Skeletal muscle tissue (tissue), 4 donors: ENCODE results near the gene TBX2. TPM values are rescaled to one million over a fixed set of nuclear protein-coding genes. Genes with fewer than 3 reads are reported as not detected.
A peak's percentile ranks its signal among the peaks of the same experiment; 100 is the strongest.

Source experiments
- H3K27ac ChIP-seq: one replicate; pipeline ENCODE4 v1.7.0; 2013; ENCODE audit warnings: mild to moderate bottlenecking, low read depth, low read length, inconsistent platforms
- H3K27me3 ChIP-seq, 3 donors: one replicate each; pipeline ENCODE4 v1.7.0; 2013; ENCODE audit warnings: low read length in 3 of 3; ENCODE audit not compliant: control insufficient read depth in 3 of 3, insufficient read depth in 3 of 3
- H3K36me3 ChIP-seq, 3 donors: one replicate each; pipeline ENCODE4 v1.7.0; 2013; ENCODE audit warnings: low read length in 3 of 3; ENCODE audit not compliant: control insufficient read depth in 3 of 3, insufficient read depth in 3 of 3
- H3K4me1 ChIP-seq, 3 donors: one replicate each; pipeline ENCODE4 v1.7.0; 2013; ENCODE audit warnings: low read length in 3 of 3, mild to moderate bottlenecking in 3 of 3; ENCODE audit not compliant: control insufficient read depth in 3 of 3, insufficient read depth in 3 of 3
- H3K4me3 ChIP-seq, 3 donors: one replicate each; pipeline ENCODE4 v1.7.0; 2013; ENCODE audit warnings: low read length in 3 of 3
- H3K9ac ChIP-seq, 3 donors: one replicate each; pipeline ENCODE4 v1.7.0; 2013; ENCODE audit warnings: low read length in 3 of 3, mild to moderate bottlenecking in 3 of 3, moderate library complexity in 2 of 3, low read depth in 1 of 3
- H3K9me3 ChIP-seq, 3 donors: one replicate each; pipeline ENCODE4 v1.7.0; 2013; ENCODE audit warnings: low read length in 3 of 3; ENCODE audit not compliant: control insufficient read depth in 3 of 3
- total RNA-seq: library from RNA; depleted of rRNA; stranded (reverse); fragments of >200 nt; gene quantifications from one replicate; pipeline ENCODE4 v1.2.3, GENCODE V29; 2014
- donor health status: Osteomylitis.

The TBX2 gene
- total RNA-seq, 1 donor from 2014 or later, result 5.2 TPM

DNA sequence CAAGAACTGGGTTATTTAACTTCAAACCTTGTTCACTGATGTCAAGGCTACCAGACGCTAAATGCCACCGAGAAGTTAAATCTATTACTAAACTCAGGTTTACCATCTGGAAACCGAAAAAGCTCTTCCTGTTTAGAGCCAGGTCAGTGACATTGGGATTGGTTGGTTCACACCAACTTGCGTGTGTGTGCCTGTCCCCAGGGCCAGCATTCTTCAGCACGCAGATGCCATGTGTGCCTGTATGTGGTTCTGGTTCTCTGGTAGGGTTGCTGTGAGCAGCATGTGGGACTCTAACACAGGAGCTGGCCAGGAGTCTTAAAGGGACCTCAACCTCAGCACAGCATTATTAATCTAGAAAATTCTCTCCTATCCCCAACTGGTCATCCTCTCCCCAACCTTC lies 18.1 kb upstream of the TBX2 start:
- H3K9me3 ChIP-seq, result no peaks in the 10 kb centered on the region
- H3K4me1 ChIP-seq, result peaks cover 20 to 40% (median 23%) of the 10 kb centered on the region in 3 donors
- H3K9ac ChIP-seq, result no peak overlapping the region
- no peak overlapping the region for H3K4me3 ChIP-seq
- H3K27me3 ChIP-seq, result no peaks in the 10 kb centered on the region
- H3K27ac ChIP-seq, result no peak overlapping the region
- no peaks in the 10 kb centered on the region for H3K36me3 ChIP-seq

DNA sequence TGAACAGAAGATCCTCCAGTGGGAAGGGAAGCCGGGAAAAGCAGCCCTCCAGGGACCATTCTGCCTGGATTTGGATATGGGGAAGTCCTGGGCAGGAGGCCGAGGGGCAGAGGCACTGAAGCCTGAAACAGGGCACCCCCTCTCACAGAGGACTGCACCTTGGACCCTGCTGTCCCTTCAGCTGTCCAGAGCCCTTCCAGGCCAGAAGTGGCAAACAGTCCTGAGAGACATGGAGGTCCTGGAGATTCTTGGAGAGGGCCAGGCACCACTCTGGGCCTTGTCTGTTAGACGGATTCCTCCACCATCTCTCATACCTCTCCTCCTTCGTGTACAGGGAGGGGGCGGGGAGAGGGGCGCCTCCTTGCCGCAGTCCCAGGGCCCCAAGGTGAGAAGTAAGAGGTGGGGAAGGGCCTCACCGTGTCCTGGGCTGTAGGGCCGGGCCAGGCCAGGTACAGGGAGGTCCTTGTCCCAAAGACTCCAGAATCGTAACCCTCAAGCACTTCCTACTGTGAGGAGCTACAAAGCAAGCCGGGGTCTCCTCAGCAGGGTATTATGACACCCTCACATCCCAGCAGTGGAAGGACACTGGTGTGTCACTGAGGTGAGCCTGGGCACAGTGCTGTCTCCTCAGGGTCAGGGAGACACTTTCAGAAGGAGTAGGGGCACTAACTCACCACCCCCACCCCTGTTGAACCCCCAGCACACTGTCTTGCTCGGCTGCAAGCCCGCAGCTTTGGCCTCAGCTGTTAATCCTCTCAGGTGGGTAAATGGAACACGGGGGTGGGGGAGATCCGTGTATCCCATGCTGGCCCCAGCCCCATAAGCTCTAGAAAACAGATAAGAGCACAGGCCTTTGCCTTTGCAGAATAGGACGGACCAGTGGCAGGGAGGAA lies 16.6 kb upstream of the TBX2 start:
- Histone ChIP-seq H3K27ac (no peak overlapping the region), H3K4me1 (peaks cover 6 to 25% (median 8%) of the 10 kb centered on the region in 3 donors), H3K9me3 (no peaks in the 10 kb centered on the region)

DNA sequence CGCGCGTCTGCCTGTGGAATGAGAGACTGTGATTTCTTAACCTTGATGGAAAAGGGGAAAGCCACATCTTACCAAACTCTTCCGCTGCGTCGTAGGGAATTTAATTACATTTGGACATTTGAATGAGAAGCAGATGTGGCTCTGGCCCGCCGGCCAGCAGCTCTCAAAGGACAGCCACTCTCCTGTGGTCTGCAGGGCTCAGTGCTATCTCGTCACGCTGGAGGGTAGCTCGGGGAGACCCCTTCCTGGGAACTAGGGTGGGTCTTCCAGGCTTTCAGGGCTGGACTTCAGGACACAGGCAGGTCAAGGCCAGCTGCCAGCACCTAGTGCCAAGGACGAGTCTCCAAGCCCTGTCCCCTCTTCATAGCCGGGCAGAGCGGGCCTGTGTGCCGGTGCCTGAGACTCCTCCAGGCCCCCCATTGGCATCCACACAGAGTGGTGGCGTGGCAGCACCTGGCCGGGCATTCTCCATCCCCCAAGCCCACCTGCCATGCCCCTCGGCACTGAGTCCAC lies 15.9 kb upstream of the TBX2 start:
- no peaks in the 10 kb centered on the region for H3K27me3 ChIP-seq
- no peaks in the 10 kb centered on the region for H3K9me3 ChIP-seq
- H3K36me3 ChIP-seq, result no peaks in the 10 kb centered on the region
- H3K9ac ChIP-seq, result no peak overlapping the region
- H3K27ac ChIP-seq, result no peak overlapping the region
- H3K4me3 ChIP-seq, result no peak overlapping the region
- H3K4me1 ChIP-seq, result peaks cover 3 to 18% (median 3%) of the 10 kb centered on the region in 3 donors

More for the DNA sequence above, 16.6 kb upstream of the TBX2 start:
- Histone ChIP-seq H3K36me3 (no peaks in the 10 kb centered on the region), H3K4me3 (no peak overlapping the region), H3K27me3 (no peaks in the 10 kb centered on the region), H3K9ac (peak overlapping the region in 1 of 3 donors; percentile 3)

DNA sequence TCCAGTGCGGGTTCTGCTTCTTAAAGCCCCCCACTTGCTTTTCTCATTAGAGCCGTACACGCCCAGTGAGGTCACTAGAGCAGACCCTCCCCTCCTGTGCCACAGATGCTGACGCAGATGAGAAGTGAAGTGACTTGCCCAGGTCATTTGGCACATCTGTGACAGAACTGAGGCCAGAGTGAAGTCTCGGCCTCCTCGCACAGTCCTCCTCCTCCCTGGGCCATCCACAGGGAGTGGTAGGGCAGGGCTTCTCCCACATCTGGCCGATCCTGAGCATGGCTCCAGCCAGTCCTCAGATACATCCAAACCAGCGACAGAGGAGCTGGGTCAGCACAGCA lies 15.3 kb upstream of the TBX2 start:
- Histone ChIP-seq H3K4me1 (peaks cover 3 to 14% (median 4%) of the 10 kb centered on the region in 3 donors), H3K36me3 (no peaks in the 10 kb centered on the region), H3K27ac (no peak overlapping the region), H3K27me3 (peaks cover 0 to 6% (median 1%) of the 10 kb centered on the region in 3 donors), H3K9ac (no peak overlapping the region), H3K9me3 (no peaks in the 10 kb centered on the region), H3K4me3 (no peak overlapping the region)

DNA sequence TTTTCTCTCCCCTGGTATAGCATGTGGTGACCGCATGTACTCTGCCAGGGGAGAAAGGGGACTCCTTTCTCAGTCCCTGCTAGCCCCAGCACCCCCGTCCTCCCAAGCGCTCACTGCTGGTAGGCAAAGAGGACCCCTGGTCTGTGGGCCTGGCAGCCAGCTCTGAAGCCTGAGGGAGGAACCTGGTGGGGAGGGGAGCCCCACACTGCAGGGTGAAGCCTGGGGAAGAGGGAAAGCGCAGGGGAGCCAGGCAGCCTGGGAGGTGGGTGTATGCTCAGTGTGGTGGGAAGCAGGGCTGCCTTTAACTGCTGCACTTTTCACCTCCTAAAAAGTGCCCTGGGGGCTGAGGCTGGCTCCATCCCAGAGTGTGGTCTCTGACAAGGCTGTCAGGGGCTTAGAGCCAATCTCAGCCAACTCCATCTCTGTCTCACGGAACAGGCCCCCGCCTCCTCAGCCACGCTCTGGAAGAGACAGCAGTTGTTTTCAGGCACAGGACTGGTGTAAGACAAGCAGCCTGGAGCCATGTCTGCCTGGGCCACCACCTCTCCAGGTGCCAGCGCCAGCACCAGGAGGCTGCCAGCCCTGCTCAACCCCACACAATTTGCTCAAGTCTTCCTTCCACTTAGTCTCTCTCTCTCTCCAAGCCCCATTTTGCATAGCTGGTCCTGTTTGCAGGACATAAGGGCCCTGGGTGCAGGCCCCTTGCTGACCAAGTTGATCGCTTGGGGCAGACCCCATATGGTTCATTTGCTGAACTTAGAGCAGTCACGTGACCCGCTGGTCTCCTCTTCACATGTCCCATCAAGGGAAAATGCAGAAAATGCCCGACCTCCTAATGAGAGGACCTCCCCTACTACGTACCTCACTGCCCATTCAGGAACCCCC lies 14.7 kb upstream of the TBX2 start:
- Histone ChIP-seq H3K9ac (no peak overlapping the region), H3K4me1 (peaks cover 7 to 14% (median 9%) of the 10 kb centered on the region in 3 donors), H3K4me3 (no peak overlapping the region), H3K27ac (no peak overlapping the region), H3K36me3 (no peaks in the 10 kb centered on the region), H3K9me3 (no peaks in the 10 kb centered on the region), H3K27me3 (peaks cover 0 to 6% (median 2%) of the 10 kb centered on the region in 3 donors)

DNA sequence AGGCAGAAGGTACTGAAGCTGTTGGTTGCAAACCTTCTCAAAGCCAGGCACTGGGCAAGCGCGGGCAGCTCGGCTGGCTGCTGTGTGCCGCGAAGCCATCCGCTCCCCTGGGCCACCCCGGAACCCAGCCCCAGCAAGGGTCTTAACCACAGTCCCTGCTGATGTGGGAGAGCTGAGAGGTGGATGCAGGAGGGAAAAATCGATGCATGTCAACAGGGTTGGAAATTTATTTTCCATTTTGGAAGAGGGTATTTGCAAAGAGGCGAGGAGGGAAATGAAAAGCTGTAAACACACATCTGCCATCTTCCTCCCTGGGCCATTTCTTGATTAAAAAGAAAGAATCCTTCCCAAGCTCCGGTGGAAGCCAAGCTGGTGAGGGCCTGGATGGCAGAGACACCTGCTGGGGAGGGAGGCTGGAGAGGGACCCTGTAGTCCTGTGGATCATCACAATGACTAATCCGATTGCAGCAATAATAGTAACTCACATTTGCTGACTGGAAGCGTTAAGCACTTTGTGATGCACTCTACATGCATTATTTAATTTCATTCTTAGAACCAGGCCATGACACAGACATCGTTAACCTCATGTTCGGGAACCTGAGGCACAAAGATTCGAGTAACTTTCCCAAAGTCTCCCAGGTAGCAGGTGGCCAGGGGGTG lies 13.9 kb upstream of the TBX2 start:
- Histone ChIP-seq H3K4me1 (peaks cover 7 to 13% (median 9%) of the 10 kb centered on the region in 3 donors), H3K9me3 (no peaks in the 10 kb centered on the region), H3K9ac (no peak overlapping the region), H3K27ac (no peak overlapping the region), H3K4me3 (no peak overlapping the region), H3K36me3 (no peaks in the 10 kb centered on the region), H3K27me3 (peaks cover 0 to 6% (median 2%) of the 10 kb centered on the region in 3 donors)

DNA sequence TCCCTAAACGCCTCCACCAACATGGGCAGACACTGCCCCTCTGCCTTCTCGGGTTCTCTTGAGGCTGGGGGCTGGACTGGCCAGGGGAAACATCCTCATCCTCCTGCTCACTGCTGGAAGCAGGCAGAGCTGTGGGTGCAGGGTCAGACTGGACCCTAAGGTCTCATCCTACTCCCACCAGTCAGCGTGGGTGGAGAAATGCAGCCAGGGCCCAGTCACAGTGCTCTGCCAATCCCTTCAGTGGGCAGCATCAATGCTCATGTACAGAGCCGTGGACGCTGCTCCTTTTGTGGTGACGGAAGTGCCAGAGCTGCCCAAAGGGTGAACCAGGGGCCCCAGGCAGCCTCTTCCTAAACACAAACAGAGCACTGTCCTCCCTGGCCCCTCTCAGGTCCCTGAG lies 13.4 kb upstream of the TBX2 start:
- Histone ChIP-seq H3K4me3 (no peak overlapping the region), H3K9ac (no peak overlapping the region), H3K4me1 (peaks cover 7 to 13% (median 9%) of the 10 kb centered on the region in 3 donors), H3K9me3 (no peaks in the 10 kb centered on the region), H3K36me3 (no peaks in the 10 kb centered on the region), H3K27me3 (peaks cover 0 to 6% (median 5%) of the 10 kb centered on the region in 3 donors), H3K27ac (no peak overlapping the region)

DNA sequence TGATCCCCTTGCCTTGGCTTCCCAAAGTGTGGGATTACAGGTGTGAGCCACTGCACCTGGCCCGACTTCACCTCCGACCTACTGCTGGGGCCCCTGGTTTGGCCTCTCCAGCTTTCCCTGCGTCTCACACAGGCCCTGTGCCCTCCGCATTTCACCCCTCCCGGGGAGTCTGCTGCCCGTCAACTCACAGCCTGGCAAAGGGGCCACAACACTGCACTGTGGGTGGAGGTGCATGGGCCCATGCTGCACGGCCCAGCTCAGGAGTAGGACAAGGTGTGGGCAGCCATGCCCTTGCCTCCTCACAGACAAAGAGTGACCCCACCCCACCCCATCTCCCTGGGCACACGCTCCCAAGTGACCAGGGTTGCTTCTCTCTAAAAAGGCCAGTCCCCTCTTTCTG lies 12.6 kb upstream of the TBX2 start:
- Histone ChIP-seq H3K4me1 (peaks cover 7 to 13% (median 9%) of the 10 kb centered on the region in 3 donors), H3K9ac (no peak overlapping the region), H3K27ac (no peak overlapping the region), H3K9me3 (no peaks in the 10 kb centered on the region), H3K36me3 (no peaks in the 10 kb centered on the region), H3K4me3 (no peak overlapping the region), H3K27me3 (peaks cover 0 to 6% (median 5%) of the 10 kb centered on the region in 3 donors)

- no peak overlapping the region for H3K27ac ChIP-seq
- peaks cover 0 to 6% (median 5%) of the 10 kb centered on the region in 3 donors for H3K27me3 ChIP-seq
- H3K4me1 ChIP-seq, result peaks cover 7 to 13% (median 9%) of the 10 kb centered on the region in 3 donors
- no peaks in the 10 kb centered on the region for H3K36me3 ChIP-seq
- no peak overlapping the region for H3K9ac ChIP-seq
- no peak overlapping the region for H3K4me3 ChIP-seq
- no peaks in the 10 kb centered on the region for H3K9me3 ChIP-seq
Measured at GRCh38 chr17:61387511-61388305, 11.9 kb upstream of the TBX2 start.
